GM19452 (cell line): ENCODE measurements around the gene WFS1.

ENCODE experiments used
- ATAC-seq: cut with Tn5 transposase; IDR thresholded peaks from one replicate; pipeline ENCODE4 v1.9.1; 2021; ENCODE audit not compliant: unreplicated experiment

WFS1 gene

DNA sequence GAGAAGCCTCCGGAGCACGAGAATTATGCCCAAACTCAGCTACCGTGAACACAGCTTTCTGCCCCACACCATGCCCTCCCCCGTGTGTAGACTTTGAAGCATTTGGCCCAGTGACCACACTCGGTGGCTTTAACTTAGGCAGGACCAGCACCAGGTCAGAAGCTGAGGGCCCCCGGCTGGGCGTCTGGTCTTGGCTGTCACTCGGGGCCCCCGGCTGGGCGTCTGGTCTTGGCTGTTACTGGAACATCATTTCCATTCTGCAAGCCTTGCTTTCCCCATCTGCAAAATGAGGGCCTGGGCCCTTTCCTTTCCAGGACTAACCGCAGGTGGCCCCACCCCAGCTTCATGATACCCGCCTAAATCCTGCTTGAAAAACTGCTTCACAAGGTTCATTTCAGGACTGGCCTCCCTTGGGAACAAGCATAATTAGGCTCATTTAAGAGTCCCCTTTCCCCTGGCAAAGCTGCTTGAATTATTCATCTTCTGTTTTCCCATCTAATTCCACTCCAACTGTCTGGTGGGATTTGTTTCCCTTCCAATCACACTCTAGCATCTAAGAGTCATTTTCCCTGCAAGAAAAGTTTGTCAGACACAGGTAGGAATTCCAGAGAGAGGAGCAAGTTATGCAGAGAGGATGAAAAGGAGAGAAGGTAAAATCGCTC is 82.5 kb downstream of the WFS1 start:
- ATAC-seq, result no peak
